Activated CD4-positive, alpha-beta memory T cell treated with anti-CD3 and anti-CD28 coated beads, Interleukin-2, amount 10 ng/mL, durations not matched to agents 7 days and 5 days (primary cell): ENCODE measurements around the gene EPX. TPM values are rescaled to one million over a fixed set of nuclear protein-coding genes. Genes with fewer than 3 reads are reported as not detected.

Experiments
- CTCF ChIA-PET: fragments of 350-600 bp; sonication (Branson Sonifier 250); formaldehyde crosslinking; loops from one replicate; lab custom pipeline; 2021; ENCODE audit warnings: antibody characterized with exemption, inconsistent platforms; lab: Charles Lee
- POLR2A ChIA-PET: fragments of 350-600 bp; sonication (Branson Sonifier 250); formaldehyde crosslinking; loops from one replicate; lab custom pipeline; 2021; ENCODE audit warnings: antibody characterized with exemption; lab: Charles Lee
- DNase-seq: peaks from one replicate; pipeline ENCODE4 v3.0.0-alpha.2; 2020
- H3K27ac Mint-ChIP-seq: one replicate; pipeline ENCODE4 v1.8.0; 2021; ENCODE audit warnings: mild to moderate bottlenecking, mixed read lengths
- H3K27me3 Mint-ChIP-seq: one replicate; pipeline ENCODE4 v1.8.0; 2021; ENCODE audit warnings: mixed read lengths
- H3K36me3 Mint-ChIP-seq: one replicate; pipeline ENCODE4 v1.8.0; 2021; ENCODE audit warnings: low read depth, mixed read lengths
- H3K4me1 Mint-ChIP-seq: one replicate; pipeline ENCODE4 v1.8.0; 2021; ENCODE audit warnings: mixed read lengths
- H3K4me3 Mint-ChIP-seq: one replicate; pipeline ENCODE4 v1.8.0; 2021; ENCODE audit warnings: mild to moderate bottlenecking, mixed read lengths
- H3K9me3 Mint-ChIP-seq: one replicate; pipeline ENCODE4 v1.8.0; 2021; ENCODE audit warnings: mixed read lengths
- total RNA-seq, 2 experiments: library from RNA; stranded (reverse); gene quantifications; one replicate each; pipeline ENCODE4 v1.2.3, GENCODE V29; 2021

The EPX gene
- total RNA-seq, 2 experiments from 2014 or later, result not detected

DNA sequence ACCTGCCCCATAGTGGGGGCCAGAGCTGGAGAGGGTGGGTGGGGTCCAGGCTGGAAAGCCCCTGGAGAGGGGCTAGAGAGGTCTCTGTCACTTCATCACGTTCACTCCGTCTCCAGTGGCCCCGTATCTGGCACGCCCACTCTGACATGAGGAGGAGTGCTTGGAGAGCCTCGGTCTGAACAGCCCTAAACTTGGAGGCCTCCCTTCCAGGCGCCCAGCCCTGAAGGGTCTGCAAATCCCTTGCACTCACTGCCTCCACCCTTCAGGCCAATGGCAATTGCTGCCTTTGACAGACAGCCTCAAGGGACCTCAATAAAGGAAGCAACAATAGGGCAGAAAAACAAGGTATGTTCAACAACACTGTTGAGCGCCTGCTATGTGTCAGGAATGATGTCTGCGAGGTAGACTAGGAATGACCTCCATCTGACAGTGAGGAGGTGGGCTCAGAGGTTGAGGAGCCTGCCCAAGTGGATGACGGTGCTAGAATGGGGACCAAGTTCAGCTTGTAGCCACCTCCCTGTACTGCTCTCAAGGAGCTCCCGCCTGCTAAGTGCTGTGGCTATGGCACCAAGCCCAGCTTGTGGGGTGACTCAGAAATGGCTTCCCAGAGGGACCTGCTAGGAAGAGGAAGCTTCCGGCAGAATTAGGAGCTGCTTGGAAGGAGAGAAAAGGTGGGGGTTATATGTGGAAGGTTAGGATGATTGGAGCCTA lies 2.9 kb upstream of the EPX start:
- peaks cover 3% of the 10 kb centered on the region for H3K4me1 Mint-ChIP-seq
- H3K27ac Mint-ChIP-seq, result no peak overlapping the region
- no peaks in the 10 kb centered on the region for H3K9me3 Mint-ChIP-seq
- no peak for DNase-seq
- H3K36me3 Mint-ChIP-seq, result no peaks in the 10 kb centered on the region
- CTCF ChIA-PET, result no interaction called here
- H3K4me3 Mint-ChIP-seq, result no peak overlapping the region
- peaks cover 10% of the 10 kb centered on the region for H3K27me3 Mint-ChIP-seq
- POLR2A ChIA-PET, result no interaction called here

DNA sequence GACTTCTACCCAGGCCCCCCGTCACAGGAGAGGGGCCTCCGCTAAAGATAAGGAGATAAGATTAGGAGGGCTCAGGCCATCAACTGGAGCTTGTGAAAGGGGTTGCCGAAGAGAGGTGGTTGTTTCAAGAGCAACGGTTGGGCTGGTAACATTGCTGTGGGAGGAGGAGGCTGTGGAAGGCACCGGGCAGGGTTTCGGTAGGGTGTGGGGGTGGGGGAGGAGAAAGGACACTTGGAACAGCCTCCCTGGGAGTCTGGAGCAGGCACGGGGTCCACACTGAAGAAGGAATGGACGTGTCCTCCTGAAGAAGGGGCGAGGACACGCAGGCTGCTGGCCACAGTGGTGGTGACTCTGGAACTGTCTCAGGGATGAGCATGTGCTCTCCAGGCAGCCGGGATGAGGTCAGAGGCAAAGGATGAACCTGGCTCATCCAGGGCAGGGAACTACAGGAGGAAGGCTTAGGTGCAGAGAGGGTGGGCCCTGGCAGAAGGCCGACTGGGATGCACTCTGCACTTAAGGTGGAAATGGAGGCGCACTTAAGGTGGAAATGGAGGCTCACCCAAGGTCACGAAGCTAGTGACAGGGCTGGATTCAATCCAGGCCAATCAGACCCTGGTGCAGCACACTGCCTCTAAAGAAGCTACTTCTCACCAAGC lies 1.2 kb upstream of the EPX start:
- CTCF ChIA-PET, result interaction anchor here (1.1 to 1.7 kb wide), 2 partner anchors 10 to 19 kb away, joined by 3 to 6 read pairs; no protein-coding TSS in a partner anchor
- POLR2A ChIA-PET, result no interaction called here
- H3K27ac Mint-ChIP-seq, result no peak overlapping the region
- peaks cover 10% of the 10 kb centered on the region for H3K27me3 Mint-ChIP-seq
- H3K4me3 Mint-ChIP-seq, result no peak overlapping the region
- no peaks in the 10 kb centered on the region for H3K36me3 Mint-ChIP-seq
- no peaks in the 10 kb centered on the region for H3K9me3 Mint-ChIP-seq
- no peaks in the 10 kb centered on the region for H3K4me1 Mint-ChIP-seq
- no peak for DNase-seq

DNA sequence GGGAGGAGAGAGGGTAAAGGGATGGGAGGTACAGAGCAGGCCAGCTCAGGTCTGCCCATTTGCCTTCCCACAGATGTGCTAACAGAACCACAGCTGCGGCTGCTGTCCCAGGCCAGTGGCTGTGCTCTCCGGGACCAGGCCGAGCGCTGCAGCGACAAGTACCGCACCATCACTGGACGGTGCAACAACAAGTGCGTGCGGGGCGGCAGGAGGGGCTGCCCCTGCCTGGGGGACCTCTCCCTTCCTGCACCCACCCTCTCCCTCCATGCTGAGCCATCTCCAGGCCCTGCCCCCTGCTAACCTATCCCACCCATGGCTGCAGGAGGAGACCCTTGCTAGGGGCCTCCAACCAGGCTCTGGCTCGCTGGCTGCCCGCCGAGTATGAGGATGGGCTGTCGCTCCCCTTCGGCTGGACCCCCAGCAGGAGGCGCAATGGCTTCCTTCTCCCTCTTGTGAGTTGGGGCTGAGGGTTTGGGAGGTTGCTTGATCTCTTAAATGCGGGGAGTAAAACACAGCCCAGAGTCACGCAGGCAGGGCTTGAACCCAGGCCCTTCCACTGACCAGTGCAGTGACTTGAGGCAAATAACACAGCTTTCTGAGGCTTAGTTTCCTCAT lies 1.2 kb downstream of the EPX start:
- ChIA-PET POLR2A (no interaction called here), CTCF (no interaction called here)
- no peak overlapping the region for H3K4me3 Mint-ChIP-seq
- no peak overlapping the region for H3K27ac Mint-ChIP-seq
- peaks cover 11% of the 10 kb centered on the region for H3K27me3 Mint-ChIP-seq
- DNase-seq, result no peak
- H3K9me3 Mint-ChIP-seq, result no peaks in the 10 kb centered on the region
- H3K4me1 Mint-ChIP-seq, result no peaks in the 10 kb centered on the region
- H3K36me3 Mint-ChIP-seq, result no peaks in the 10 kb centered on the region

DNA sequence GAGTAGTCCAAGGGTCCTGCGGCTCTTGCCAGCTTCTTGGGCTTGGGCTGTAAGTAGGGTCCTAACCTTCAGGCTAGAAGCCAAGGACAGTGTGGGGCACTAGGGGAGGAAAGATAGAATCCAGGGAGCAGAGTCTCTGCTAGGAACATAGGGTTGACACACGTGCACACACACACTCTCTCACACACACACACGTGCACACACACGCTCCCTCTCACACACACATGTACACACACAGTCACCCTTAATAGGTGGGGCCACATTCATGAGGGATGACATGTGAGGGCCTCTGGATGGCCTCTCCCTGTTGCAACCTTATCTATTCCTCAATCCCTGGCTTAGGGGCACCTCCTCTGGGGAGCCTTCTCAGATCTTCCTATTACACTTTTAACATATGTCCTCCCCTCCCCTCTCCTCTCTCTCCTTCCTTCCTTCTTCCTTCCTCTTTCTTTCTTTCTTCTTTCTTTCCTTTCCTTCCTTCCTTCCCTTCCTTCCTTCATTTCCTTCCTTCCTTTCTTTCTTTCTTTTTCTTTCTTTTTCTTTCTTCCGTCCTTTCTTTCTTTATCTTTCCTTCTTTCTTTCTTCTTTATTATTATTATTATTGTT lies 3.1 kb downstream of the EPX start:
- H3K4me1 Mint-ChIP-seq, result no peaks in the 10 kb centered on the region
- H3K4me3 Mint-ChIP-seq, result no peak overlapping the region
- ChIA-PET POLR2A (no interaction called here), CTCF (no interaction called here)
- H3K9me3 Mint-ChIP-seq, result no peaks in the 10 kb centered on the region
- H3K36me3 Mint-ChIP-seq, result no peaks in the 10 kb centered on the region
- peaks cover 11% of the 10 kb centered on the region for H3K27me3 Mint-ChIP-seq
- no peak overlapping the region for H3K27ac Mint-ChIP-seq
- DNase-seq, result no peak

DNA sequence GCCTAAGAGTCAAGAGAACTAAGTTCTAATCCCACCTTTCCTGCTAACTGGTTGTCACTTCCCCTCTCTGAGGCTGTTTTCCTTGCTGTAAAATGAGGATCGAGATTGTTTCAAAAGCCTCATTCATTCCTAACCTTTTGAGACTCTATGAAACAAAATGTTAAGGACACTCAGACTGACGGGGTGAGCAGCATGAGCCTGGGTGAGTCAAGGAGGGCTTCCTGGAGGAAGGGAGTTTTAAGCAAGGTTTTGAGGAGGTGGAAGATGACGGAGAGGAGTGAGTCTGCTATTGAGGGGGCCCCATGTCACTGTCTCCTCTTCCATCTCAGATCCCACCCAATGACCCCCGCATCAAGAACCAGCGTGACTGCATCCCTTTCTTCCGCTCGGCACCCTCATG lies 4.1 kb downstream of the EPX start:
- Mint-ChIP-seq H3K27ac (no peak overlapping the region), H3K27me3 (peaks cover 9% of the 10 kb centered on the region), H3K4me1 (no peaks in the 10 kb centered on the region), H3K36me3 (no peaks in the 10 kb centered on the region), H3K9me3 (no peaks in the 10 kb centered on the region), H3K4me3 (no peak overlapping the region)
- POLR2A ChIA-PET, result no interaction called here
- CTCF ChIA-PET, result no interaction called here
- no peak for DNase-seq

DNA sequence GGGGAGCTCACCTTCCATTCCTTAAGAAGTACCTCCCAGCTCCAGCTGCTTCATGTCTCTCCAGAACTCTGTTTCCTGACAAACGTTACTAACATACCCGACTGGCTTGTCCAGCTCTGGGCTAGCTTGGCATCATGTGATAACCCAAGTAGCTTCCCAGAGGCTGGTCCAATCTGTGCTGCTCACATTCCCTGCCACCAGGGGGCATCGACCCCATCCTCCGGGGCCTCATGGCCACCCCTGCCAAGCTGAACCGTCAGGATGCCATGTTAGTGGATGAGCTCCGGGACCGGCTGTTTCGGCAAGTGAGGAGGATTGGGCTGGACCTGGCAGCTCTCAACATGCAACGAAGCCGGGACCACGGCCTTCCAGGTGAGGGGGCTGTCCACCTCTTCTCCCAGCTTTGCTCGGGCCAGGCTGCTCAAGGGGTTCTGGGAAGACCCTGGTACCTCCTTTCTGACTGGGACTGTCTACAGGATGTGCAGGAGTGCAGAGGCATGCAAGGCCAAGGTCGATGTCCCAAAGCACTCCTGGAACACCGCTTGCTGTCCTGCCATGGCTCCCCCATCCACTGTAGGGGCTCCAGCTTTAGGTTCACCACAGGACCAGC lies 7.6 kb downstream of the EPX start:
- peak; percentile 63 for DNase-seq
- peaks cover 9% of the 10 kb centered on the region for H3K27me3 Mint-ChIP-seq
- H3K27ac Mint-ChIP-seq, result no peak overlapping the region
- H3K4me3 Mint-ChIP-seq, result no peak overlapping the region
- H3K36me3 Mint-ChIP-seq, result no peaks in the 10 kb centered on the region
- H3K9me3 Mint-ChIP-seq, result no peaks in the 10 kb centered on the region
- POLR2A ChIA-PET, result interaction anchor here (0.7 to 1.8 kb wide), 2 partner anchors 9 to 20 kb away, joined by 3 to 4 read pairs; no protein-coding TSS in a partner anchor
- CTCF ChIA-PET, result interaction anchor here (0.6 to 3.9 kb wide), 26 partner anchors 8 to 493 kb away, joined by 3 to 25 read pairs (median 5); partner anchors contain the start of genes EPX, HSF5, MKS1 and RAD51C
- H3K4me1 Mint-ChIP-seq, result no peaks in the 10 kb centered on the region

DNA sequence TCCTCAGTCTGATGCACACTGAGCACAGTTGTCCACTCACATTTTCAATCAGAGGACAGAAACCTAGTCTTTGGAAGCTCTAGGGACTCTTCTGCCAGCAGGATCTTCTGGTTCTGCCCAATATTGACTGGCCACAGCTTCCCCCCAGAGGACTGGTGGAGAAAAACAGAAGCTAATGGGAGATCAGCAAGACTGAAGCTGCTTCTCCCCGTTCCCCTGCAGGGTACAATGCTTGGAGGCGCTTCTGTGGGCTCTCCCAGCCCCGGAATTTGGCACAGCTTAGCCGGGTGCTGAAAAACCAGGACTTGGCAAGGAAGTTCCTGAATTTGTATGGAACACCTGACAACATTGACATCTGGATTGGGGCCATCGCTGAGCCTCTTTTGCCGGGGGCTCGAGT lies 10.3 kb downstream of the EPX start:
- H3K9me3 Mint-ChIP-seq, result no peaks in the 10 kb centered on the region
- H3K4me1 Mint-ChIP-seq, result no peaks in the 10 kb centered on the region
- CTCF ChIA-PET, result interaction anchor here (2.5 to 3.9 kb wide), 2 partner anchors 9 to 215 kb away, joined by 5 to 25 read pairs; partner anchors contain the start of gene RNF43
- H3K36me3 Mint-ChIP-seq, result no peaks in the 10 kb centered on the region
- POLR2A ChIA-PET, result no interaction called here
- no peak for DNase-seq
- H3K27ac Mint-ChIP-seq, result no peak overlapping the region
- H3K27me3 Mint-ChIP-seq, result peaks cover 6% of the 10 kb centered on the region
- no peak overlapping the region for H3K4me3 Mint-ChIP-seq

DNA sequence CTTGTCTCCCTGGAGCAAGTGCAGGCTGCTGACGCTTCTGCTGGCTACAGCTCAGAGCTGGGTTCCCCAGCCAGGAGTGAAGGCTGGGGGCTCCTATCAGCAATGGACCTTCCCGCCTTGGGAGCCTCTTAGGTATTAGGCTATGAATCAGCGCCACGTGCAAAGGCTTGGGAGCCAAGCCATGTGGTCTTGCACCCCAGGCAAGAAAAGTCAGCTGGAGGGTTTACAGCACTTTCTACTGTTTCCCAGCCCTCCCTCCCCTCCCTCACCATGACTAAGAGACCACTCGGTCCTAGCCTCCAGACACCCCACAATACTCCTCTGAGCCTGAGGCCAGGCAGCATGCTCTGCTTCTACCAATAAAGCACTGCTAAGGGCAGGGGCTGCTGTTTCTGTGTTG lies 12.3 kb downstream of the EPX start:
- Mint-ChIP-seq H3K27me3 (no peaks in the 10 kb centered on the region), H3K9me3 (no peaks in the 10 kb centered on the region), H3K4me3 (no peak overlapping the region), H3K27ac (no peak overlapping the region), H3K4me1 (no peaks in the 10 kb centered on the region), H3K36me3 (peaks cover 3% of the 10 kb centered on the region)
- ChIA-PET POLR2A (no interaction called here), CTCF (no interaction called here)
- DNase-seq, result no peak

DNA sequence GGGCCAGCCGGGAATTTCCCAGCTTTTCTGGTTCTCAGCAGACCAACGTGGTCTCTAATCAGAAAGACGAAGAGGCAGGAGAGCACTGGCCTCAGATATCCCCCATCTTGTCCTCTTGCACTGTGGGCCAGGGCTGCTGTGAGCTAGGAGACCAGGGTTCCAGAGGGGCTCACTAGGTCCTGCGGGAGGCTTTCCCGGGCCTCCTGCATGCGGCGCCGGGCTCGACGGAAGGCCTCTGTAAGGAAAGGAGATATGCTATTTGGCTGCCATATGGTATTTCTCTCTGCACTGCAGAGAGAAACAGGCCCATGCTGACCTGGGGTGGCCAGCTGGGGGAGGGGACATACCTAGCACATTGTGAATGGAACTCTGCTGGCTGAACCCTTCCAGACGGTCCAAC lies 13.4 kb downstream of the EPX start:
- Mint-ChIP-seq H3K4me1 (peaks cover 5% of the 10 kb centered on the region), H3K4me3 (no peak overlapping the region), H3K9me3 (no peaks in the 10 kb centered on the region), H3K27me3 (no peaks in the 10 kb centered on the region), H3K36me3 (peaks cover 7% of the 10 kb centered on the region), H3K27ac (no peak overlapping the region)
- ChIA-PET CTCF (no interaction called here), POLR2A (no interaction called here)
- no peak for DNase-seq

DNA sequence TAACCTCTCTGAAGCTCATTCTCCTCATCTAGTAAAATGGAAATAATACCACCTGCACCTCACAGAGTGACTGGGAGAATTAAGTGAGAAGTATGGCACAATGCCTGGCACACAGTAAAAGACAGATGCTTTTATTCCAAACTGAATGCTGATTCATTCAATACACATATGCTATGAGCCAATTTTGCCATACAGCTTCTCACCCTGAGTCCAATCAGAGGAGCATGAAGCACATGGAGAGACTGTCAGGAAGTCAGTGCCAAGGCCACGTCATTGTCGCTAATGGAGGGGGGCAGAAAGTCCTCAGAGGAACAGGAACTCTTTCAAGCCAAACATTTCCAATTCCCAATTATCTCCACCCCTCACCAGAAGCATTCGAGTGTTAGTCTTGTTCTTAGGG lies 14.9 kb downstream of the EPX start:
- H3K27me3 Mint-ChIP-seq, result no peaks in the 10 kb centered on the region
- no peak overlapping the region for H3K4me3 Mint-ChIP-seq
- H3K4me1 Mint-ChIP-seq, result peaks cover 5% of the 10 kb centered on the region
- H3K36me3 Mint-ChIP-seq, result peaks cover 7% of the 10 kb centered on the region
- no peak overlapping the region for H3K27ac Mint-ChIP-seq
- CTCF ChIA-PET, result no interaction called here
- no peak for DNase-seq
- no peaks in the 10 kb centered on the region for H3K9me3 Mint-ChIP-seq
- POLR2A ChIA-PET, result no interaction called here

DNA sequence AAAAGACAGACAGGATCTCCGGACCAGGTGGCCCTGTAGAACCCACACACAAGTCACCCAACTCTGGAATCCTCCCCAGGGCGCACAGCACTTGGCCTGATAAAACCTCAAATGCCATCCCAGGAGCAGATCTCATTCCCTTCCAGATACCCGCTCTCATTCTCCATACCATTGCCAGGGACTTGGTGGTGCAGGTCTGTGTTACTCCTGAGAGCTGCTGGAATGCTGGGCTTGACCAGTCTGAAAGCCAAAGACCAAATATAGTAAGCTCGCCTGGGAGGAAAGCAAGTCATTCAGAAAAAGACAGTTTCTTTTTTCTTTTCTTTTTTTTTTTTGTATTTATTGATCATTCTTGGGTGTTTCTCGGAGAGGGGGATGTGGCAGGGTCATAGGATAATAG lies 15.8 kb downstream of the EPX start:
- no peaks in the 10 kb centered on the region for H3K9me3 Mint-ChIP-seq
- H3K4me1 Mint-ChIP-seq, result peaks cover 5% of the 10 kb centered on the region
- ChIA-PET POLR2A (no interaction called here), CTCF (interaction anchor here (1.8 kb wide), 1 partner anchor 8 kb away, joined by 7 read pairs; no protein-coding TSS in a partner anchor)
- H3K27me3 Mint-ChIP-seq, result no peaks in the 10 kb centered on the region
- no peak overlapping the region for H3K27ac Mint-ChIP-seq
- H3K36me3 Mint-ChIP-seq, result peaks cover 7% of the 10 kb centered on the region
- H3K4me3 Mint-ChIP-seq, result no peak overlapping the region
- DNase-seq, result no peak

DNA sequence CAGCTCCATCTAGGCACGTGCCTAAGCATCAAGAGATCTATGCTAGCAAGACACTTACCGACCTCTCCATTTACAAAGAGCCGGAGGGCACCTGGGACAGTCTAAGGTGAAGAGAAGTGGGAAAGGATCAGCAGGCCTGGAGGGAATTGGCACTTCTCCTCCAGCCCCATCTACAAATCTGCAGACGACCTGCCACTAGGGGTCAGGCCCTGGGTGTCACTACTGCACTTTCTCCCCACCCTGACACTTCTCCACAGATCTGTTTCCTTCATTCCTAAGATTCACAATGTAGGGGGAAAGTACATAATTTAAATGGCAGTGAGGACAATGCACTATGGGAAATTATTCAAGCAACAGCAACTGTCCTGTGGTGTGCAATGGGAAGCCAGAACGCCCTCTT lies 18.4 kb downstream of the EPX start:
- H3K4me1 Mint-ChIP-seq, result peaks cover 5% of the 10 kb centered on the region
- no peak overlapping the region for H3K4me3 Mint-ChIP-seq
- H3K36me3 Mint-ChIP-seq, result peaks cover 11% of the 10 kb centered on the region
- DNase-seq, result no peak
- POLR2A ChIA-PET, result no interaction called here
- no peaks in the 10 kb centered on the region for H3K9me3 Mint-ChIP-seq
- no peaks in the 10 kb centered on the region for H3K27me3 Mint-ChIP-seq
- H3K27ac Mint-ChIP-seq, result no peak overlapping the region
- CTCF ChIA-PET, result interaction anchor here (1.1 to 3.2 kb wide), 3 partner anchors 10 to 39 kb away, joined by 3 to 25 read pairs (median 5); partner anchors contain the start of gene LPO
